Measurements from ENCODE around the gene SHLD2. TPM values are rescaled to one million over a fixed set of nuclear protein-coding genes. Genes with fewer than 3 reads are reported as not detected.
A peak's percentile ranks its signal among the peaks of the same experiment; 100 is the strongest.
"Not testable (repeated sequence)": the region's sequence is repeated elsewhere in the genome, so short reads cannot be mapped to it uniquely, and the experiment has no call there.

The SHLD2 gene
- polyA plus RNA-seq, 3 donors = 10.2 to 16.3 (median 16.2) TPM

GRCh38 chr10:87184421-87184820 is 89.4 kb downstream of the SHLD2 start:
- H3K4me2 ChIP-seq (replicated peaks; ENCODE audit: extremely low read depth, low read length, poor library complexity, severe bottlenecking); H3K4me3 ChIP-seq (replicated peaks in 1 of 3; ENCODE audit: low read depth in 2 of 3, low read length in 3 of 3); H4K20me1 ChIP-seq (ENCODE audit: insufficient read depth, low read length); intact Hi-C loops (cut with micrococcal nuclease); H3K27me3 ChIP-seq (ENCODE audit: control insufficient read depth in 2 of 2, insufficient read depth in 2 of 2, low read length in 2 of 2); H3K79me2 ChIP-seq (ENCODE audit: insufficient read depth, low read length); H3K9ac ChIP-seq (ENCODE audit: insufficient read depth, low read length, poor library complexity, severe bottlenecking); H2AFZ ChIP-seq (ENCODE audit: insufficient read depth, low read depth, low read length, poor library complexity, severe bottlenecking); H3K9me3 ChIP-seq (replicated peaks in 1 of 2; ENCODE audit: control insufficient read depth in 1 of 2, insufficient read depth in 1 of 2, low read length in 2 of 2); H3K9me3 Mint-ChIP-seq; H3K27me3 Mint-ChIP-seq (ENCODE audit: low read depth in 3 of 3): not testable (repeated sequence)
- Mint-ChIP-seq H3K36me3 (peaks cover 8 to 26% of the 10 kb centered on the region in 2 donors), H3K4me1 (peaks cover 33% of the 10 kb centered on the region), H3K4me3 (peak overlapping the region in 1 of 2 donors; percentile 52), H3K27ac (peak overlapping the region; percentile 73 to 92 (median 82))
- DNase-seq = peak; percentile 70 to 87 (median 74)
- Histone ChIP-seq H3K27ac (ENCODE audit: low read depth in 1 of 2, low read length in 2 of 2) (peak overlapping the region in 1 of 2 donors; percentile 79), H3K4me1 (ENCODE audit: control insufficient read depth in 1 of 2, insufficient read depth in 2 of 2, low read length in 2 of 2) (peaks cover 23 to 30% of the 10 kb centered on the region in 2 donors), H3K36me3 (replicated peaks in 1 of 2; ENCODE audit: control insufficient read depth in 1 of 2, insufficient read depth in 2 of 2, low read length in 2 of 2) (peaks cover 0 to 11% of the 10 kb centered on the region in 2 donors)
- 0% methylated on average over 2 of the region's 6 CpGs for WGBS (ENCODE audit: insufficient coverage)

GRCh38 chr10:87186016-87186415 is 91.0 kb downstream of the SHLD2 start:
- not testable (repeated sequence) for H3K4me3 ChIP-seq (replicated peaks in 1 of 3; ENCODE audit: low read depth in 2 of 3, low read length in 3 of 3); H3K9me3 ChIP-seq (replicated peaks in 1 of 2; ENCODE audit: control insufficient read depth in 1 of 2, insufficient read depth in 1 of 2, low read length in 2 of 2)
- no CpG with 5 or more reads among the region's 4 CpGs for WGBS (ENCODE audit: insufficient coverage)

GRCh38 chr10:87187573-87187972 is 92.6 kb downstream of the SHLD2 start:
- H3K27me3 ChIP-seq (ENCODE audit: control insufficient read depth in 2 of 2, insufficient read depth in 2 of 2, low read length in 2 of 2); H3K27me3 Mint-ChIP-seq (ENCODE audit: low read depth in 3 of 3); H3K9me3 ChIP-seq (replicated peaks in 1 of 2; ENCODE audit: control insufficient read depth in 1 of 2, insufficient read depth in 1 of 2, low read length in 2 of 2); H2AFZ ChIP-seq (ENCODE audit: insufficient read depth, low read depth, low read length, poor library complexity, severe bottlenecking); H3K9me3 Mint-ChIP-seq; H3K4me3 Mint-ChIP-seq; DNase-seq; H3K4me2 ChIP-seq (replicated peaks; ENCODE audit: extremely low read depth, low read length, poor library complexity, severe bottlenecking); H3K79me2 ChIP-seq (ENCODE audit: insufficient read depth, low read length); H3K9ac ChIP-seq (ENCODE audit: insufficient read depth, low read length, poor library complexity, severe bottlenecking); intact Hi-C loops (cut with micrococcal nuclease); H4K20me1 ChIP-seq (ENCODE audit: insufficient read depth, low read length); H3K27ac Mint-ChIP-seq; H3K27ac ChIP-seq (ENCODE audit: low read depth in 1 of 2, low read length in 2 of 2); H3K4me3 ChIP-seq (replicated peaks in 1 of 3; ENCODE audit: low read depth in 2 of 3, low read length in 3 of 3): not testable (repeated sequence)
- Mint-ChIP-seq H3K36me3 (peaks cover 16 to 32% of the 10 kb centered on the region in 2 donors), H3K4me1 (peaks cover 33% of the 10 kb centered on the region)
- peaks cover 23 to 30% of the 10 kb centered on the region in 2 donors for H3K4me1 ChIP-seq (ENCODE audit: control insufficient read depth in 1 of 2, insufficient read depth in 2 of 2, low read length in 2 of 2)
- WGBS (ENCODE audit: insufficient coverage) = 40% methylated on average over 1 of the region's 3 CpGs
- peaks cover 0 to 11% of the 10 kb centered on the region in 2 donors for H3K36me3 ChIP-seq (replicated peaks in 1 of 2; ENCODE audit: control insufficient read depth in 1 of 2, insufficient read depth in 2 of 2, low read length in 2 of 2)

More at GRCh38 chr10:87186016-87186415, 91.0 kb downstream of the SHLD2 start:
- Histone ChIP-seq H3K27ac (ENCODE audit: low read depth in 1 of 2, low read length in 2 of 2) (peak overlapping the region in 1 of 2 donors; percentile 74), H3K4me1 (ENCODE audit: control insufficient read depth in 1 of 2, insufficient read depth in 2 of 2, low read length in 2 of 2) (peaks cover 23 to 30% of the 10 kb centered on the region in 2 donors), H3K36me3 (replicated peaks in 1 of 2; ENCODE audit: control insufficient read depth in 1 of 2, insufficient read depth in 2 of 2, low read length in 2 of 2) (peaks cover 0 to 11% of the 10 kb centered on the region in 2 donors)
- H3K4me2 ChIP-seq (replicated peaks; ENCODE audit: extremely low read depth, low read length, poor library complexity, severe bottlenecking); H3K79me2 ChIP-seq (ENCODE audit: insufficient read depth, low read length); H3K27me3 Mint-ChIP-seq (ENCODE audit: low read depth in 3 of 3); H3K27me3 ChIP-seq (ENCODE audit: control insufficient read depth in 2 of 2, insufficient read depth in 2 of 2, low read length in 2 of 2); H3K9me3 Mint-ChIP-seq; H3K4me3 Mint-ChIP-seq; intact Hi-C loops (cut with micrococcal nuclease); H3K9ac ChIP-seq (ENCODE audit: insufficient read depth, low read length, poor library complexity, severe bottlenecking); H4K20me1 ChIP-seq (ENCODE audit: insufficient read depth, low read length); H2AFZ ChIP-seq (ENCODE audit: insufficient read depth, low read depth, low read length, poor library complexity, severe bottlenecking): not testable (repeated sequence)
- DNase-seq = peak in 2 of 3 donors; percentile 25 to 34
- H3K4me1 Mint-ChIP-seq = peaks cover 33% of the 10 kb centered on the region
- peak overlapping the region in 6 of 7 donors; percentile 53 to 81 (median 69) for H3K27ac Mint-ChIP-seq
- H3K36me3 Mint-ChIP-seq = peaks cover 10 to 29% of the 10 kb centered on the region in 2 donors

GRCh38 chr10:87191841-87192240 is 96.8 kb downstream of the SHLD2 start:
- DNase-seq; H3K9me3 Mint-ChIP-seq; H4K20me1 ChIP-seq (ENCODE audit: insufficient read depth, low read length); H3K27ac ChIP-seq (ENCODE audit: low read depth in 1 of 2, low read length in 2 of 2); H3K9me3 ChIP-seq (replicated peaks in 1 of 2; ENCODE audit: control insufficient read depth in 1 of 2, insufficient read depth in 1 of 2, low read length in 2 of 2); H3K4me1 Mint-ChIP-seq; H3K9ac ChIP-seq (ENCODE audit: insufficient read depth, low read length, poor library complexity, severe bottlenecking); H3K27me3 Mint-ChIP-seq (ENCODE audit: low read depth in 3 of 3); H3K4me3 ChIP-seq (replicated peaks in 1 of 3; ENCODE audit: low read depth in 2 of 3, low read length in 3 of 3); H3K4me1 ChIP-seq (ENCODE audit: control insufficient read depth in 1 of 2, insufficient read depth in 2 of 2, low read length in 2 of 2); H3K4me2 ChIP-seq (replicated peaks; ENCODE audit: extremely low read depth, low read length, poor library complexity, severe bottlenecking); H3K79me2 ChIP-seq (ENCODE audit: insufficient read depth, low read length); H3K27me3 ChIP-seq (ENCODE audit: control insufficient read depth in 2 of 2, insufficient read depth in 2 of 2, low read length in 2 of 2); H3K4me3 Mint-ChIP-seq; intact Hi-C loops (cut with micrococcal nuclease); H2AFZ ChIP-seq (ENCODE audit: insufficient read depth, low read depth, low read length, poor library complexity, severe bottlenecking); H3K27ac Mint-ChIP-seq: not testable (repeated sequence)
- WGBS (ENCODE audit: insufficient coverage) = 100% methylated on average over 1 of the region's 3 CpGs
- H3K36me3 ChIP-seq (replicated peaks in 1 of 2; ENCODE audit: control insufficient read depth in 1 of 2, insufficient read depth in 2 of 2, low read length in 2 of 2) = peaks cover 0 to 15% of the 10 kb centered on the region in 2 donors
- peaks cover 21 to 32% of the 10 kb centered on the region in 2 donors for H3K36me3 Mint-ChIP-seq

Data from CD14-positive monocyte (primary cell).